Measurements from ENCODE around the gene SLC22A14.

DNA sequence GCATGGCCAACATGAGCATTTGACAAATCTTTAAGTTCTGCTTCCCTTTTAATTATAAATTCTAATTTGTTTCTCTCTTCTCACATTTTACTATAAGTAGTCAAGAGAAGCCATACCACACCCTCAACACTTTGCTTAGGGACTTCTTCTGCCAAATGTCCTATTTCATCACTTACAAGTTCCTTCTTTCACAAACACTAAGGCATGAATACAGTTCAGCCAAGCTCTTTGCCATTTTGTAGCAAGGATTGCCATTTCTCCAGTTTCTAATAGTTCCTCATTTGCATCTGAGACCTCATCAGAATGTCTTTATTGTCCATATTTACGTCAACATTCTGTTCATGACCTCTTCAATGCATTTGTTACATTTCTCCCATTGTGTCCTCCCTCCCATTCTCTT lies 29.4 kb downstream of the SLC22A14 start:
- no peak for TF ChIP-seq POLR2A (IDR thresholded peaks at IDR 0.05)
- TF ChIP-seq, protein P1, sequence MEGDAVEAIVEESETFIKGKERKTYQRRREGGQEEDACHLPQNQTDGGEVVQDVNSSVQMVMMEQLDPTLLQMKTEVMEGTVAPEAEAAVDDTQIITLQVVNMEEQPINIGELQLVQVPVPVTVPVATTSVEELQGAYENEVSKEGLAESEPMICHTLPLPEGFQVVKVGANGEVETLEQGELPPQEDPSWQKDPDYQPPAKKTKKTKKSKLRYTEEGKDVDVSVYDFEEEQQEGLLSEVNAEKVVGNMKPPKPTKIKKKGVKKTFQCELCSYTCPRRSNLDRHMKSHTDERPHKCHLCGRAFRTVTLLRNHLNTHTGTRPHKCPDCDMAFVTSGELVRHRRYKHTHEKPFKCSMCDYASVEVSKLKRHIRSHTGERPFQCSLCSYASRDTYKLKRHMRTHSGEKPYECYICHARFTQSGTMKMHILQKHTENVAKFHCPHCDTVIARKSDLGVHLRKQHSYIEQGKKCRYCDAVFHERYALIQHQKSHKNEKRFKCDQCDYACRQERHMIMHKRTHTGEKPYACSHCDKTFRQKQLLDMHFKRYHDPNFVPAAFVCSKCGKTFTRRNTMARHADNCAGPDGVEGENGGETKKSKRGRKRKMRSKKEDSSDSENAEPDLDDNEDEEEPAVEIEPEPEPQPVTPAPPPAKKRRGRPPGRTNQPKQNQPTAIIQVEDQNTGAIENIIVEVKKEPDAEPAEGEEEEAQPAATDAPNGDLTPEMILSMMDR (IDR thresholded peaks at IDR 0.05), result no peak
